Measurements from ENCODE around the gene ATP9B. TPM values are rescaled to one million over a fixed set of nuclear protein-coding genes. Genes with fewer than 3 reads are reported as not detected.

Gene ATP9B
- total RNA-seq, 1 donor from 2014 or later: 34.1 TPM

DNA sequence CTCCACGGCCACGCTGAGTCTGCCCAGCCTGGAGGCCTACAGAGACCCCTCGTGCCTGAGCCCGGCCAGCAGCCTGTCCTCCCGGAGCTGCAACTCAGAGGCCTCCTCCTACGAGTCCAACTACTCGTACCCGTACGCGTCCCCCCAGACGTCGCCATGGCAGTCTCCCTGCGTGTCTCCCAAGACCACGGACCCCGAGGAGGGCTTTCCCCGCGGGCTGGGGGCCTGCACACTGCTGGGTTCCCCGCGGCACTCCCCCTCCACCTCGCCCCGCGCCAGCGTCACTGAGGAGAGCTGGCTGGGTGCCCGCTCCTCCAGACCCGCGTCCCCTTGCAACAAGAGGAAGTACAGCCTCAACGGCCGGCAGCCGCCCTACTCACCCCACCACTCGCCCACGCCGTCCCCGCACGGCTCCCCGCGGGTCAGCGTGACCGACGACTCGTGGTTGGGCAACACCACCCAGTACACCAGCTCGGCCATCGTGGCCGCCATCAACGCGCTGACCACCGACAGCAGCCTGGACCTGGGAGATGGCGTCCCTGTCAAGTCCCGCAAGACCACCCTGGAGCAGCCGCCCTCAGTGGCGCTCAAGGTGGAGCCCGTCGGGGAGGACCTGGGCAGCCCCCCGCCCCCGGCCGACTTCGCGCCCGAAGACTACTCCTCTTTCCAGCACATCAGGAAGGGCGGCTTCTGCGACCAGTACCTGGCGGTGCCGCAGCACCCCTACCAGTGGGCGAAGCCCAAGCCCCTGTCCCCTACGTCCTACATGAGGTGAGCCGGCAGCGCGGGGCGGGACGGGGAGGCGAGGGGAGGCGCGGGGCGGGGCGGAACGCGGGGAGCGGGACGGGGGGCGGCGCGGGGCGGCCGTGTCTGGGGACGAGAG, 341.8 kb downstream of the ATP9B start:
- no peak for DNase-seq (ENCODE audit: extremely low spot score, unreplicated experiment)
- Mint-ChIP-seq H3K4me1 (ENCODE audit: unreplicated experiment) (peaks cover 10% of the 10 kb centered on the region), H3K36me3 (peaks cover 4% of the 10 kb centered on the region), H3K27ac (no peak overlapping the region), H3K4me3 (no peak overlapping the region), H3K9me3 (peaks cover 3% of the 10 kb centered on the region), H3K27me3 (peaks cover 3% of the 10 kb centered on the region)
- TF ChIP-seq, protein P1, sequence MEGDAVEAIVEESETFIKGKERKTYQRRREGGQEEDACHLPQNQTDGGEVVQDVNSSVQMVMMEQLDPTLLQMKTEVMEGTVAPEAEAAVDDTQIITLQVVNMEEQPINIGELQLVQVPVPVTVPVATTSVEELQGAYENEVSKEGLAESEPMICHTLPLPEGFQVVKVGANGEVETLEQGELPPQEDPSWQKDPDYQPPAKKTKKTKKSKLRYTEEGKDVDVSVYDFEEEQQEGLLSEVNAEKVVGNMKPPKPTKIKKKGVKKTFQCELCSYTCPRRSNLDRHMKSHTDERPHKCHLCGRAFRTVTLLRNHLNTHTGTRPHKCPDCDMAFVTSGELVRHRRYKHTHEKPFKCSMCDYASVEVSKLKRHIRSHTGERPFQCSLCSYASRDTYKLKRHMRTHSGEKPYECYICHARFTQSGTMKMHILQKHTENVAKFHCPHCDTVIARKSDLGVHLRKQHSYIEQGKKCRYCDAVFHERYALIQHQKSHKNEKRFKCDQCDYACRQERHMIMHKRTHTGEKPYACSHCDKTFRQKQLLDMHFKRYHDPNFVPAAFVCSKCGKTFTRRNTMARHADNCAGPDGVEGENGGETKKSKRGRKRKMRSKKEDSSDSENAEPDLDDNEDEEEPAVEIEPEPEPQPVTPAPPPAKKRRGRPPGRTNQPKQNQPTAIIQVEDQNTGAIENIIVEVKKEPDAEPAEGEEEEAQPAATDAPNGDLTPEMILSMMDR (conservative IDR thresholded peaks at IDR 0.05): no peak

DNA sequence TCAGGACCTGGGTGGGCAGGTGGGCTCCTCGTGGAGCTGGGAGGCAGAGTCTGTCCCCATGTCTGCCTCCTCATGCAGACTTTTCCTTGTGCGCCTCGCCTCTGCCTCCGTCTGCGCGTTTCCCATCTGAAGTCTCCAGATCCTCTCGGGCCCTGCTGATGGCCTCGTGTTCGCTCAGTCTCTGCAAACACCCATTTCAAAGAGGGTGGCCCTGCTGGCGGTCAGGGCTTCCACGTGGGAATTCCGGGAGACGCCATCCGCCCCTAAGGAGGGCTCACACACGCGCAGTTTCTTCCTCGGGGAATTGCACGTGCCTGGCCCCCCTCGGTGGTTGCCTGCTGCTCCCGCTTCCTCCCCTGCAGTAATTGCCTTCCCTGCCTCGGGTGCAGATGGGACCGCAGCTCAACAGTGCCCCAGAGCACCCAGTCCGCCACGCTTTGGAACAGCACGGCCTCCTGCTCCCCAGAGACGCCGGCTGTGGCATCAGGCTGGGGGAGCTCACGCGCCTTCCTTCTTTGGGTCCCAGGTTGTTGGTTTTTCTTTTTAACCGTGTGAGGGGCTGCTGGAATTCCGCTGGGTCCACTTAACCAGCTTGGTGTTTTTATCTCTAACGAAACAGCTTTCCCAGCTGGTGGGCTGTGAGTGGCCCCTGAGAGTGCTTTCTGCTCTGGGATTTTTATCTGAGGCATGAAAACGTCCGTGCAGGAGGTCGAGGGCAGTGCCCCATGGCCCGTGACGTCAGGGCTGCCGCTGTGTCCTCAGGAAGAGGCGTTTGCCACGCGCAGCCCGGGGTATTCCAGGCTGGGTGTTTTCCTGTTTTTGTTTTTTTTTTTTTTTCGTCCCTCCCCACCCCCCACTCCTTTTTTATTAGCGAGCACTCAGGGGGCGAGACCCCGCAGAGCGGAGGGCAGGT, 342.7 kb downstream of the ATP9B start:
- peaks cover 5% of the 10 kb centered on the region for H3K4me1 Mint-ChIP-seq (ENCODE audit: unreplicated experiment)
- no peak for DNase-seq (ENCODE audit: extremely low spot score, unreplicated experiment)
- H3K36me3 Mint-ChIP-seq: no peaks in the 10 kb centered on the region
- H3K27ac Mint-ChIP-seq: no peak overlapping the region
- no peaks in the 10 kb centered on the region for H3K9me3 Mint-ChIP-seq
- no peak overlapping the region for H3K4me3 Mint-ChIP-seq
- TF ChIP-seq, protein P1 (conservative IDR thresholded peaks at IDR 0.05): no peak
- H3K27me3 Mint-ChIP-seq: no peaks in the 10 kb centered on the region

DNA sequence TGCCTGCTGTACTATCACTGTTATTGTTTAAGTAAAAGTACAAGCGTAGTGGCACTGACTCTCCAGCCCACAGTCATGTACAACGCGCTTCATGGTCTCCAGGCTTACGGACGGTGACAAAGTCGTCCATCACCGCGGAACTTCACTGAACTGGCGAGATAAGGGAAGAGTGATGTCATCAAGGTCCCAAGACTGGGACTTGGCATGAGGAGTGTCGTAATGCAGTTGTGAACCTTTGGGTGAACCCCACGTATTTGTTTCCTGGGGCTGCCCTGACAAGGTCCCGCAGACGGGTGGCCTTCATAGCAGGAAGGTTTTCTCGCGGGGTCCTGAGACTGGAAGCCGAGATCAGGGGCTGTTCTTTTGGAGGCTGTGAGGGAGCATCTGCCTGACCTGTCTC, 343.8 kb downstream of the ATP9B start:
- Mint-ChIP-seq H3K36me3 (no peaks in the 10 kb centered on the region), H3K9me3 (no peaks in the 10 kb centered on the region), H3K27ac (no peak overlapping the region), H3K27me3 (no peaks in the 10 kb centered on the region), H3K4me3 (no peak overlapping the region), H3K4me1 (ENCODE audit: unreplicated experiment) (peaks cover under 1% of the 10 kb centered on the region)
- no peak for DNase-seq (ENCODE audit: extremely low spot score, unreplicated experiment)
- TF ChIP-seq, protein P1 (conservative IDR thresholded peaks at IDR 0.05): no peak

DNA sequence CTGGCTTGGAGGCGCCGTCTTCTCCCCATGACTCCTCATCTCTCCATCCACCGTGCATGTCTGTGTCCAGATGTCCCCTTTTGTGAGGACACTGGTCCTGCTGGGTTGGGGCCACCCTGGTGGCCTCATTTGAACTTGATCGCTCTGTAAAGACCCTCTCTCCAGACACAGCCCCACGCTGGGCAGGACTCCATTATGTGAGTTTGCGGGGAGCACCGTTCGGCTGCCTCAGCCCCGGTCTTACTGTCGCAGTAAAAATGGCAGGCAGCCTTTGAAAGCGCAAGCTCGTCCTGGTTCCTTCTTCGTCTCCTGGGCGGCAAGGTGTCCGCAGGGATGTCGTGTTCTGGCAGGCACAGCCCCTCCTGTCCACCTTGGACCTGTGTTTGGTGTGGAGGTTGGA, 344.2 kb downstream of the ATP9B start:
- TF ChIP-seq, protein P1 (conservative IDR thresholded peaks at IDR 0.05): no peak
- no peak overlapping the region for H3K4me3 Mint-ChIP-seq
- H3K4me1 Mint-ChIP-seq (ENCODE audit: unreplicated experiment): no peaks in the 10 kb centered on the region
- H3K9me3 Mint-ChIP-seq: no peaks in the 10 kb centered on the region
- no peaks in the 10 kb centered on the region for H3K36me3 Mint-ChIP-seq
- H3K27me3 Mint-ChIP-seq: no peaks in the 10 kb centered on the region
- no peak for DNase-seq (ENCODE audit: extremely low spot score, unreplicated experiment)
- no peak overlapping the region for H3K27ac Mint-ChIP-seq

DNA sequence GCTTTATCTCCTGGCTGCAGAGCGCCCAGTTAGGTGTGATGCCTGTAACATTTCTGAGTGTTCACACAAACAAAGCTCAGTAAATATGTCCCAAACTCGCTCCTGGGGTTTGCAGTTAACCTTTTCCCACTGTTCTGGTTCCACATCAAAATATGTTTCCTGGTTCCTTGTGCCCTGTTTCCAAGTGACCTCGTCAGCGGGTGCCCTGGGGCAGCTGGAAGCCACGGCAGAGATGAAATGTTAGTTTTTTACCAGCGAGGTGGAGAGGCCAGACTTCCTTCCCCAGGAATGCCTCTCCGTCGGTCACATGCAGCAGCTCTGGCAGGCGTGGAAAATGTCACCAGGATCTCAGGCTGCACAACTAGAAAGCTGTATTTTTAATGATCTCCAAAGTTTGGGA, 344.7 kb downstream of the ATP9B start:
- TF ChIP-seq, protein P1 (conservative IDR thresholded peaks at IDR 0.05): no peak
- Mint-ChIP-seq H3K27ac (no peak overlapping the region), H3K9me3 (no peaks in the 10 kb centered on the region), H3K36me3 (no peaks in the 10 kb centered on the region), H3K27me3 (no peaks in the 10 kb centered on the region), H3K4me3 (no peak overlapping the region), H3K4me1 (ENCODE audit: unreplicated experiment) (no peaks in the 10 kb centered on the region)
- DNase-seq (ENCODE audit: extremely low spot score, unreplicated experiment): no peak
